Stimulated activated CD8-positive, alpha-beta memory T cell treated with anti-CD3 and anti-CD28 coated beads, Interleukin-7, amount 100 ng/mL, for 1 hour (primary cell): Measurements from ENCODE around the gene WNT4.
"Not testable (repeated sequence)": the region's sequence is repeated elsewhere in the genome, so short reads cannot be mapped to it uniquely, and the experiment has no call there.

ENCODE experiments used
- DNase-seq, 2 donors: peaks; one replicate each; pipeline ENCODE4 v3.0.0-alpha.2; 2020; ENCODE audit warnings: low read depth in 2 of 2

WNT4 gene

DNA sequence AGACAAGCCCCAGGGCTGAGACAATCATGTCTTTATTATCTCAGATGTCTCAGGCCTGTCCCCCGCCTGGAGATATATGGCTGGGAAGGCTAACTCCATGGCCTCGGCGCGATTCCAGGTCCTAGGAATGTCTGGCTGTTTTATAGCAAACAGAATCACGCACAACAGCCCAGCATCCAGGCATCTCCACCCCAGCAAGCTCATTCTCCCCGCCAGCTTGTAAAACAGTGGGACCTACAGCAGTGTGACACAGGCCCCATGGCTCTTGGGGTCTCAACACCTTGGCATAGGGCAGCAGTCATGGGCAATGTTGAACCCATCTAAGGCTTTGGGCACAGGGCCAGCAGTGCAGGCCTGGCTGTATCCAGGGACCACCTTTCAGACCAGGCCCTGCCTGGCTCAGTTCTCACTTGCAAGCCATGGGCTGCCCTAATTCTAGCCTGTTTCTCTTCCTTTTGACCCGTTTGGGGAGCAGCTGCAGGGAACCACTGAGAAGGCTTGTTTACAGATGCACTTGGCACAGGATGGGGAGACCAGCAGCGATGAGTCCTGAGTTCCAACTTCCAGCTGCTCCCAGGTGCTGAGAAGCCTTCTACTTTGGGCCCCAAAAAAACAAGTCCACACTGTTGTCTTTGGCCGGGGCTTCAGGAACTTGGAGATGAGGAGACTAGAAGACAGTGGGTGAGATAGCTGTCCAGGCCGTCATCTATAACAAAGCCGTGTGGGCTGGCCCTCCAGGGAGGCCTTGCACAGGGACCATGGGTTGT, 34.4 kb downstream of the WNT4 start:
- no peak for DNase-seq

DNA sequence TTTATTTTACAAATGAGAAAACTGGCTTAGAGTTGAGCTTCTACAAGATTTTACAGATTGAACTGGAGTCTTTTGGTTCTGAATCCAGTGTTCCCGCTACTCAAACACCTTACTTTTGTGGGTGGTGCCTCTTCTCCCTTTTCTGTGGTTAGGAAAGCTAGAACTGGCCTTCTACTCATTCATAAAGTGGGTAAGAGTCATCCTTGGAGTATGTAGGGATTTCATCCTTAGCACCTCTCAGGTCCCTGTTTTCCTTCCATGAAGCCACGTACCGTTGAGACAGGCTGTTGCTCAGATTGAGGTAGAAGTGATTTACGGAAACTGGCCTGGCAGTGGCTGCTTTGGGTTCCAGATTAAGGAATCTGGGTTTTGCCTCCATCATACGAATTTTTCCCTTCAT, 35.8 kb downstream of the WNT4 start:
- DNase-seq: no peak

DNA sequence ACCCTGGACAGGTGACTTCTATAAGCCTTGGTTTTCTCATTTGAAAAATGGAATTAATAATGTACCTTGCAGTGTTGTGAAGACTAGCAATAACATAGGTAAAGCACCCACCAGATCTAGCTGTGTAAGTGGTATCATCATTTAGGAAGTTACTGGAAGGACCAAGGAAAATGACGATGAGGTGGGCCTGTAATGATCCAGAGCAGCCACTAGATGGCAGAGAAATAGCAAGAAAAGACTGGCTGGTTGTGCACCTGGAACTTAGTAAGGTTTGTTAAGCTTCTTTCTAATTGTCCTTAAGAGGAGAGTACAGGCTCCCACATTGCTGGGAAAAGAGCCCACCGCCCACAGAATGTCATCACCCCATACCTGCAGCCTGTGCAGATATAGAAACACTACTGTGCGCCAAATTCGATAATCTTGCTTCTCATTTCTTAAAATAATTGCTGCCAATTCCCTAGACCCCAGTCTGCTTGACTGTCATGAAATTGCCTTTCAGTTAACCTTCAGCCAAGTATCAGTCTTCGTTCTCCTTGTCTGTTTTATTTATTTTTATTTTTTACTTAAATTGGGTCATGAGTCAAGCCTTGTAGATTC, 37.2 kb downstream of the WNT4 start:
- DNase-seq: no peak

DNA sequence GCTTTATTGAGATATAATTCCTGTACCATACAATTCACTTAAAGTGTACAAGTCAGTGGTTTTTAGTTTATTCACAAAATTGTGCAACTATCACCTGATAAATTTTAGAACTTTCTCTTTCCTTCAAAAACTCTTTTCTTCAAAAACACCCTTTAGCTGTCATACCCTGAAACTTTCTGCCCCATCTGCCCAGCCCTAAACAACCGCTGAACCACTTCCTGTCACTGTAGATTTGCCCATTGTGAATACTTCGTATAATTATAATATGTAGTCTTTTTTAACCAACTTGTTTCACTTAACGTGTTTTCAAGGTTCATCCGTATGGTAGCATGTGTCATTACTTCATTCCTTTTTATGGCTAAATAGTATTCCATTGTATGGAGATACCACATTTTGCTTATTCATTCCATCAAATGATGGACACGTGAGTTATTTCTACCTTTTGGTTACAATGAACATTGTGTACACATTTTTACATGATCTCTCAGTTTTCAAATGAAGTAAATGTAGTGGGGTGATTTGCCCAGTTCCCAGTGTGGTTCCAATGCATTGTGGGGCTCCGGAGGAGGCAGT, 37.9 kb downstream of the WNT4 start:
- DNase-seq: no peak

DNA sequence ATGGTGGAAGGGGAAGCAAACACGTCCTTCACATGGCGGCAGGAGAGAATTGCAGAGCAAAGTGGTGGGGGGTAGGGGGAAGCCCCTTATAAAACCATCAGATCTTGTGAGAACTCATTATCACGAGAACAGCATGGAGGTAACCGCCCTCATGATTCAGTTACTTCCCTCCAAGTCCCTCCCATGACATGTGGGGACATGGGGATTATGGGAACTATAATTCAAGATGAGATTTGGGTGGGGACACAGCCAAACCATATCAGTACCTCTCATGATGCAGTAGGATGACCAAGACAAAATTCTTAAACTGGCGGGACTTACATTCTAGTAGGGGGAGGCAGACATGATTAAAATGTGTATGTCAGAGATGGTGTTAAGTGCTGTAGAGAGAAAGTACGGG, 38.8 kb downstream of the WNT4 start:
- DNase-seq: no peak

DNA sequence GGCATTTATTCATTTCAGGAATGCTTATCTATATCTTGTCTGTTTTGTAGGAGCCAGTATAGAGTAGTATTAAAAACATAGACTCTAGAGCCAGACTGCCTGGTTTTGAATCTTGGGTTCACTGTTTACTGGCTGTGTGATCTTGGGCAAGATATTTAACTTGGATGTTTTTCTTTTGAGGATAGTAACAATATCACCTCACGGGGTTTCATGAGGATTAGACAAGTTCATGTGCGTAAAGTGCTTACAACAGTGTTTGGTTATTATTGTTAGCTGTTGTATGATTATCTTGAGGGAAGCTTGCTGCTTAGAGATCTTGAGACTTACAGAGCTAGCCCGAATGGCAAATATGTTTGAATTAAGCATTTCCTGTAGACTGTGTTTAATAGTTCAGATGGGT, 40.2 kb downstream of the WNT4 start:
- no peak for DNase-seq

DNA sequence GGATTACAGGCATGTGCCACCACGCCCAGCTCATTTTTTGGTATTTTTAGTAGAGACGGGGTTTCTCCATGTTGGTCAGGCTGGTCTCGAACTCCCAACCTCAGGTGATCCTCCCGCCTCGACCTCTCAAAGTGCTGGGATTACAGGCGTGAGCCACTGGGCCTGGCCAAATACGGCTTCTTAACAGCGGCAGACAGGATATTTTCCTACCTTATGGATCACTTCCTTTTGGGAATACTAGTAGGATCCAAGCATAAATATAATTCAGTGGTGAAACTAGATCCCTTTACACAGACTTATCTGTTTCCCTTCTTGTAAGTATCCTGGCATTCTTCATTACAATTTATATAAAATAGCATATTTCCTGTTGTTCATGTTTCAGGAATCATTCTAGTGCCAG, 40.9 kb downstream of the WNT4 start:
- DNase-seq: no peak

DNA sequence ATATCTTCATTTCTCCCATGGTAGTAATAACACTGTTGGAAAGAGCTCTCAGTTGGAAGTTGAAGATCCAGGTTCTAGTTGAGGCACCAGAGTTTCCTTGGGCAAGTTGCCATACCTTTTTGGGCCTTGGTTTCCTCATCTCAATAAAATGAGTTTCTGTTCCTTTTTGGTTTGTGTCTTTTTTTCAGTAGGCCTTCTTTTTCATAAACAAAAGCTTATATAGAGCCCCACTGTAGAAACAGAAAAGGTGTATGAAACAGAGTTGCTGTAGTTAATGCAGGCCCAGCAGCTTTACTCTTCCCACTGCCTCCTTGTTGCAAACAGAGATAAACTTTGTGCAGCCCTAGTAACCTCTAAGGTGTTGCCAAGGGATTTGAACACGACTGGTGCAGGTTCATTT, 41.7 kb downstream of the WNT4 start:
- no peak for DNase-seq

DNA sequence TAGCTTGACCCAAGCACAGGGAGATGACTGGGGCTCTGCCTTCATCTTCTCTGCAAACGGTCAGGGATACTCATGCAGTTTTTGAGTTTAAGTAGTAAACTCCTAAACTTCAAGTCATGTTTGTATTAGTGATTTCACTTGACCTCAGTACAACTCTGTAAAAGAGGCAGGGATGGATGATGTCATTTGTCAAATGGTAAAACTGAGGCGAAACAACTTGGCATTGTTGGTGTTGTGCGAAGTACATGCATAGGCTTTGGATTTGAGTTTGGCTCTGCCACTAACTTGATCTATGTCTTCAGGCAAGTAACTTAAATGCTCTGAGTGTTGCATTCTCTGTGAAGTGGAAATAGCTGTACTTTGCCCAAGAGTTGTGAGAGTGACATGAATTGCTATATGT, 42.7 kb downstream of the WNT4 start:
- no peak for DNase-seq

DNA sequence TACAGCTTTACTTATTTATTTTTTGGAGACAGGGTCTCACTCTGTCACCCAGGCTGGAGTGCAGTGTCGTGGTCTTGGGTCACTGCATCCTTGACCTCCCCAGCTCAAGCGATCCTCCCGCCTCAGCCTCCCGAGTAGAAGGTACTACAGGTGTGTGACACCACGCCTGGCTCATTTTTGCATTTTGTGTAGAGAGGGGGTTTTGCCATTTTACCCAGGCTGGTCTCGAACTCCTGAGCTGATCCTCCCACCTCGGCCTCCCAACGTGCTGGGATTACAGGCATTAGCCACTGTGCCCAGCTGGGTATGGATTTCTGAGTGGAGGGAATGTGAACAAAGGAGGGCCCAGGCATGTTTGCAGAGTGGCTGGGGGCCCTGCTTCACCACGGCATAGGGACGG, 44.1 kb downstream of the WNT4 start:
- DNase-seq: no peak

DNA sequence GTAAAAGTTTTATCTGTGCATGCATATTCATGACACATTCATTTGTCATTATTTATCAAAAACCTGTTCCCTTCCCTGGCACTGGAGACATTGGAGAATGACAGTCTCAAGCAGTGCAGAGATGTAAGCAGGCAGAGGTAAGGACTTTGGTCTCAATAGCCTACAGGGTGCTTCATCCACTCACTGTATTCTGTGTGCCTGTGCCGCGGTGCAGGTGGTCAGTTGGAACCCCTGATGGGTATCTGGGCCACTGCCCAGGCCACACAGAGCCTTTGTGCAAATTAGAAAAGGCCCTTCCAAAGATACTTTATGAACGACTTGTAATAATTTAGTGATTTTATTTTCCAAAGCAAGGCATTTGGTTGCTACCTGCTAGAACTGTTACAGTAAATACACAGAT, 46.4 kb downstream of the WNT4 start:
- DNase-seq: no peak

DNA sequence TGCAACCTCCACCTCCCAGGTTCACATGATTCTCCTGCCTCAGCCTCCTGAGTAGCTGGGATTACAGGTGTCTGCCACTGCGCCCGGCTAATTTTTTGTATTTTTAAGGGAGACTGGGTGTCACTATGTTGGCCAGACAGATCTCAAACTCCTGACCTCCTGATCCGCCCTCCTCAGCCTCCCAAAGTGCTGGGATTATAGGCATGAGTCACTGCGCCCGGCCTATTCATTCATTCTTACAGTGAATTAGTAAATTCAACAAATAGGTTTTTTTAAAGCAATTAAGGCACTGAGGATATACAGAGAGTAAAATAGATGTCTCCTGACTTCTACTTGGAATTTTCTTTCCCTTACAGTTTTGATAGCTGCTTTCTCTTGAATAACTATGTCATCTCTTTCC, 46.9 kb downstream of the WNT4 start:
- DNase-seq: no peak

DNA sequence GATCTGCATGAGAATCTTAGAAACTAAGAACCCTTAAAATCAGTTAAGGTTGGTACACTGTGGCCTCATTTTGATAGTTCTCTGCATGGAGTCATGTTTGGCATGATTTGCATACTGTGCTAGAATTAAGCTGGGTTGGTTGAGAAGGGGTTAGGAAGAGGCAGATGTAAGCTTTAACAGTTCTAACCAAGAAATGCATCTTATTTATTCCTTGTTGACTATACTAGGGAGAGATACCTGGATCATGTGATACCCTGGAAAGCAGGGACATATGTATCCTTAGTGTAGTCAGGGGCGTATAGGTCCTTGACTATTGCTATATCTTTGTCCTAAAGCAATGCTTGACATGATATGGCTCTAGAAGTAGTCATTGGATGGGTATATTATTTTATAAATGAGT, 49.4 kb downstream of the WNT4 start:
- DNase-seq: no peak

DNA sequence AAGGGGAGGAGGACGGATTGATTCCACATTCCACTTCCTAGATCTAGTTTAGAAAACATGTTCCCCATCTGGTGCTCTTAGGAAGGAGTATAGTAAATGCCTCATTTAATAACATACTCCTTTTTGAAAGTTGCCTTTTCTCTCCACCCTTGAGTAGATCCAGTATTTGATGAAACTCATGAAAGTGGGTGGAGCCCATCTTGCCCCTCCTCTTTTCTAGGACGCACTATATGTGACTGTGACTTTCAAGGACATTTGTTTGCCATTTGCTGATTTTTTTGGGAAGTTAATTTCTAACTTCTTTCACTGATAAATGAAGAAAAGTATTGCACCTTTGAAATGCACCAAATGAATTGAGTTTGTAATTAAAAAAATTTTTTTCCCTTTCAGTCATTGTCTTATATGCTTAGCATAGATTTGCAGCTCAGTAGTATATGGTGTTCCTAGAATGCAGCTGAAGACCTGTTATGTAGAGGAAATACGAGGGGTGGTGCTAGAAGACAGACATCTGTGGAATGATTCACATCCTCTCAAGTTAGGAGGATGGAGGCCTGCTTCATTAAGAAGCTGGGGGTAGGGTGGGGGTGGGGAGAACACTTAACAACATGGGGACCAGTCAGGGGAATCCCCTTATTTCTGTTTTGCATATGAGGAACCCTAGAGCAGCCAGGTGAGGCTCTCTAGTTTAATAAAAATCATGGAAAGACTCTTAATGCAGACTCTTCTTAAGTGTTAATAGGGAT, 50.7 kb downstream of the WNT4 start:
- not testable (repeated sequence) for DNase-seq

DNA sequence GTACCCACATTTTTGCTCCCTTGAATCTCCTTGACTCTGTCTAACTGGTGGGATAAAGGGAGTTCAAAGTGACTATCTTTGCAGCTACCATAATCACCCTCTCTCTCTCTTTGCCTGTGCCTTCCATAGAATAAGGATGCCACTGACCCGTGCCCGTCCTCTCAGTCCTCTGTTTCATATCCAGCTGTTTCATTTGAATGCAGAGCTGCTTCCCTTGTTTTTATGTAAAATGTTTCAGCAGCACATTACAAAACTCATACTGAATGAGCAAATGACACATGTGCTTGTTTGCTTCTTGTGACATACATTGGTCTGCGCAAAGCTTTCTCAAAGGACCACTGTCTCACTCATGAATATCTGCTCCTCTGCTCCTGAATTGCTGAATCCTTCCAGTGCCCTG, 52.0 kb downstream of the WNT4 start:
- no peak for DNase-seq

DNA sequence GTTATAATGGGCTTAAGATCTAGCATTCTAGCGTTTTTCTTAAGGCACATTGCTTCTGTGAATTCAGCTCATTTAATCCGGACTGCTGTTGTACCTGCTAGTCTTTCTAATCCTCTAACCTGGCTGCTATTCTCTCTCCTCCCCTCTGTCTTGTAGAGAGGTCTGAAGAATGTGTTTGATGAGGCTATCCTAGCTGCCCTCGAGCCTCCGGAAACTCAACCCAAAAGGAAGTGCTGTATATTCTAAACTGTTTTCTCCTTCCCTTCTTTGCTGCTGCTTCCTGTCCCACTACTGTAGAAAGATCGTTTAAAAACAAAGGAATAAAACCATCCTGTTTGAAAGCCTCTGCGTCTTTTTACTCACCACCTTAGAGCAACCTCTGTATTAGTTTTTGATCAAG, 53.1 kb downstream of the WNT4 start:
- no peak for DNase-seq

DNA sequence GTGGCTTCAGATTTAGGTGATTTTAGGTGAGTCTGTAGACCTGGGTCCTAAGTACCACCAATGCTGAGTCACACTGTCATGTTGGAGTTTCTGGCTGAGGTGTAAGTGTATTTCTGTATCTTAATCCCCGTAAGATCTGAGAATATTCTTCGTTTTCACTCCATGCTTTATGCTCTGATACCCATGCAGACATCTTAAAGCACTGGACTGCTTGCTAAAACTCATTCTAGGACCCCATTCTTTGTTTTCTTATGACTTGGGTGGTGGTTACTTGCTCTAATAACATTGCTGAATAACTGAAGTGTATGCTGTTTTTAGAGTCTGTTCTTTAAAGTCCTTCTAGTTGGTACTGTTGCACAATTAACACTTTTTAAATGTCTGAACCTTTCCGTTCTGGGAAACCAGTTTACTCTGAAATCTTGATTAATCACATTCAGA, 53.7 kb downstream of the WNT4 start:
- DNase-seq: no peak

DNA sequence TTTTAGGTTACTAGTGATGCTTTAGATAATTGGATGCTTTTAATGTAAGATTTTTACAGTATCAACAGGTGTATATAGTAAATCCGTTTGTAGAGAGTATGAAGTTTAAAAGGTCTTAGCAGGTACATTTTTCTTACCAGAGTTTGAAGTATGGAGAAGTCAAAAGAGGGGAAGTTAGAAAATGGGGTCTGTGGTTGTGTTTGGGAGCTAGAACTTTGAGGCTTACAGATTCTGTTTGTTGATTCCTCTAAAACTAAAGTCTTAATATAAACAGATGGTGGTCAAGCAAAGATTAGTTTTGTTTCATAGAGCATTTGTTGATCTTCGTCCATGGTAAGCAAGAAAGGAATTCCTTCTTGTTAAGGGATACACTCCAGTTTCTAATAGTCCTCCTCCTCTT, 54.6 kb downstream of the WNT4 start:
- no peak for DNase-seq

DNA sequence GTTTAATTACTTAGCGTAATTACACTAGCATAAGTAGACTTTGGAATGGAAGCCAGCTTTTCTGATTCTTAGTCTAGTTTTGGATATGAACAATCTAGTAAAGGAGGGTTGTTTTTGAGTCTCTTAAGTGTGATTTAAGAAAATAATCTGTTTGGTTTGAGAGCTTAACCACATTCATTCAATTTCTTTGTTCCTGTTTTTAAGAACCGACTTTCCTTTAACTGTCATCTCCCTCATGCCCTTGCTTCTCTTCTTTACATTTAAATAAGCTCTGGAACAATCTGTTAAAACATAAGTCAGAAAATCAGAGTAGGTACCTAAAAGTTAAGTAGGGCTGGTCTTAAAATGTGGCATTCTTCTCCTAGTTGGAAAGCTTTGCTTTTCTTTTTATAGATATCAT, 62.7 kb downstream of the WNT4 start:
- no peak for DNase-seq

DNA sequence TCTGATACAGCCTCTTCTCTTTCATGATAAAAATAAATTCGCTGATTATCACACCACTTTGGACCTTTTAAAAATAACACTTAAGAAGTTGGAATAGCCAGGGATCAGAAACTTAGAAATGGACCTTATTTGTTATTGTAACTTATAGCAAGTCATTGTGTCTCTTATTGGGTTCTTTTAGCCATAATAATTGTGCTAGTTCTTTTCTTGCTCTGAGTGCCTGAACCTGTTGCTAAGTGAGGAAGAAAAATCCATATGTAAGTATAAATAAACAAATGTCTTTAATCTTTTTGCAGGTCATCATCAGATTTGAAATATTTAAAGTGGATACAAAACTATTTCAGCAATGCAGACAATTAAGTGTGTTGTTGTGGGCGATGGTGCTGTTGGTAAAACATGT, 64.8 kb downstream of the WNT4 start:
- DNase-seq: no peak

DNA sequence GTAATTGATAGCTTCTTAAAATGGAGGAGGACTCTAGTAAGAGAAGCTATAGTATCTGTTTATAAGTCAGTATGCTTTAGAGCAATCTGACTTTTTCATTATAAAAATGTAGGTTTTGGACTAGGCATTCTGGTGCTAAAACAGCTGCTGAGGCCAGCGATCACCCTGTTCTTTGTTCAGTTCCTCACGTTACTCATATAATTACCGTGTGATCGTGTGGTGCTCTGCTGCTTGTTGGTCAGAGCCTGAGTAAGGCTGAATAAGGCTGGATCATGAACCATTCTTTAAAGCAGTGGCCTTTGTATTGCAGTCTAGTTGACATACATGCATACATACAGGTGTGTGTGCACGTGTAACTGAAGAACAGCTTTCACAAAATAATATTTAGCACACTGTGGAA, 65.2 kb downstream of the WNT4 start:
- no peak for DNase-seq

DNA sequence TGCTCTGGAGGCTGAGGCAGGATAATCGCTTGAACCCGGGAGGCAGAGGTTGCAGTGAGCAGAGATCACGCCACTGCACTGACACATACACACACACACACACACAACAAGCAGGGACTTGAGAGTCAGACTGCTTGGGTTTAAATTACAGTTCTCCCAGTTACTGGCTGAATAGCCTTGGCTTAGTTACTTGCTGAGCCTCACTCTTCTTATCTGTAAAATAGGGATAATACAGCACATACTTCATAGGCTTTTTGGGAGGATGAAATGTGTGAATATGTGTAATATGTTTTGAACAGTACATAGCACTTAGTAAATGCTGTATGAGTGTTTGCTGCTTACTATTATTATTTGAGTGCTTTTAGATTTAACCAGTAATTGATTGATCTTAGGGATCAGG, 66.6 kb downstream of the WNT4 start:
- no peak for DNase-seq

DNA sequence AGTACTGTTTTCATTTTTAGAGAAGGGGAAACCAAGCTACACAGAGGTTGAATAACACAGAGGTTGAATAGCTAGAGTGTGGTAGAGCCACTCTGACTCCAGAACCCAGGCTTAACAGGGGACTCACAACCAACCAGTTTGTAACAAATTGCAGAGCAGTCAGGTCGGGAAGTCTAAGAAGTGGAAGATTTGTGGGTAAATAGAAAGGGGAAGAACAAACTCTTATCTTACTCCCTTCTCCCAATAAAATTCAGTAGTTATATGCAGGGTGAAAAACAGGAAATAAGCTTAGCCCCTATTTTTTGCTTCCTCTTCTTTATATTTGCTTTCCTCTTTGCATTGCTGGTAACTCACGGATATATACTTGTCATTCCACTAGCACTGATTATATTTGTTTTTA, 67.2 kb downstream of the WNT4 start:
- DNase-seq: no peak
